Measurements from ENCODE around the gene SLAIN1.
"Not testable (repeated sequence)": the region's sequence is repeated elsewhere in the genome, so short reads cannot be mapped to it uniquely, and the experiment has no call there.

Gene SLAIN1

DNA sequence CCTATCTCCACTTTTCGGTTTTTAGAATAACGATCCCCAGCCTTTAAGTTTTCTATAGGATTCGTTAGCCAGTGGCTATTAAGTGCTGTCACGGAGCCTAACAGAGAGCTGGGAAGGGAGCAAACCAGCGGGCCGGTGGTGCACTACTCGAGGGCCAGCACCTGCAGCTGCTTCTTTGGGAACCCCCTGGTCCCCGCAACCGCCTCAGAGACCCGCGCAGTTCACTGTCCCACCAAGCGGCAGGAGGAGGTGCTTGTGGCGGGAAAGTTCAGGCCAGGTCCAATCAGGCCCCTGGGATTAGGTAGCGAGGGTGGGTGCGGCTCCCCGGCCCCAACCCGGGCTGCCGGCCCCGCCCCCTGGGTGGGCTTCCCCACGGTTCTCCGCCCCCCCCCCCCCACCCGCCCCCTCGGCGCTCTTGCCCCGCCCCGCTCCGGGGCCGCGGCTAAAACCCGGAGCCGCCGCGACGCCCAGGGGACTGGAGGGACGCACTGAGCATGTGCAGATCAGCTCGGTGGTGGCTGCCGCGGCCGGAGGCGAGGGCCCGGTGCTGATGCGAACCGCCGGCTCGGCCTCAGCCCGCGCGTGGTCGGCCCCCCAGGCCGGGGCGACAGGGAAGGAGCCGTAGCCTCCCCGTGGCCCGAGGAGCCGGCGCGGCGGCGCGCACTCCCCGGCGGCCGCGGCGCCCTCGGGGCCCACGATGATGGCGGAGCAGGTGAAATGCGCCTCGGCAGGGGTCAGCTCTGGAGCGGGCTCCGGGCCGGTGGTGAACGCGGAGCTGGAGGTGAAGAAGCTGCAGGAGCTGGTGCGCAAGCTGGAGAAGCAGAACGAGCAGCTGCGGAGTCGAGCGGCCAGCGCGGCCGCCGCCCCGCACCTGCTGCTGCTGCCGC is at the start of gene SLAIN1:
SLAIN1 (plus strand) TSS at position 471 of the 887 bp plus-strand sequence; CDS start at position 698, 227 bp downstream.
- H3K4me3 ChIP-seq (replicated peaks; ENCODE audit: low read depth, low read length) = peak within 1 kb of the TSS; percentile 27
- TF ChIP-seq, protein P1, sequence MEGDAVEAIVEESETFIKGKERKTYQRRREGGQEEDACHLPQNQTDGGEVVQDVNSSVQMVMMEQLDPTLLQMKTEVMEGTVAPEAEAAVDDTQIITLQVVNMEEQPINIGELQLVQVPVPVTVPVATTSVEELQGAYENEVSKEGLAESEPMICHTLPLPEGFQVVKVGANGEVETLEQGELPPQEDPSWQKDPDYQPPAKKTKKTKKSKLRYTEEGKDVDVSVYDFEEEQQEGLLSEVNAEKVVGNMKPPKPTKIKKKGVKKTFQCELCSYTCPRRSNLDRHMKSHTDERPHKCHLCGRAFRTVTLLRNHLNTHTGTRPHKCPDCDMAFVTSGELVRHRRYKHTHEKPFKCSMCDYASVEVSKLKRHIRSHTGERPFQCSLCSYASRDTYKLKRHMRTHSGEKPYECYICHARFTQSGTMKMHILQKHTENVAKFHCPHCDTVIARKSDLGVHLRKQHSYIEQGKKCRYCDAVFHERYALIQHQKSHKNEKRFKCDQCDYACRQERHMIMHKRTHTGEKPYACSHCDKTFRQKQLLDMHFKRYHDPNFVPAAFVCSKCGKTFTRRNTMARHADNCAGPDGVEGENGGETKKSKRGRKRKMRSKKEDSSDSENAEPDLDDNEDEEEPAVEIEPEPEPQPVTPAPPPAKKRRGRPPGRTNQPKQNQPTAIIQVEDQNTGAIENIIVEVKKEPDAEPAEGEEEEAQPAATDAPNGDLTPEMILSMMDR (IDR thresholded peaks at IDR 0.05; ENCODE audit: low read depth, low read length, missing control alignments) = no peak
- DNase-seq (ENCODE audit: extremely low read depth, low read depth) = no peak

DNA sequence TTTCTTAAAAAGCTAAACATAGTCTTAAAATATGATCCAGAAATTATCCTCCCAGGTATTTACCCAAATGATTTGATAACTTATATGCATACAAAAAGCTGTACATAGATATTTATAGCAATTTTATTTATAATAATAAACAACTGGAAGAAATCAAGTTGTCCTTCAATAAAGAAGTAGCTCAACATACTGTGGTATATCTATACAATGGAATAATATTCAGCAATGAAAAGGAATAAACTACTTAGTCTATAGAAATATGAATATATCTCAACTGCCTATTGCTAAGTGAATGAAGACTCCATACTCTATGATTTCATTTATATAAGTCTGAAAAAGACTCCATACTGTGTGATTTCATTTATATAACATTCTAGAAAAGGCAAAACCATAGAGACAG is 47.1 kb upstream of the SLAIN1 start:
- no peak for DNase-seq (ENCODE audit: extremely low read depth, low read depth)
- no peak overlapping the region for H3K4me3 ChIP-seq (replicated peaks; ENCODE audit: low read depth, low read length)
- TF ChIP-seq, protein P1 (IDR thresholded peaks at IDR 0.05; ENCODE audit: low read depth, low read length, missing control alignments) = no peak

DNA sequence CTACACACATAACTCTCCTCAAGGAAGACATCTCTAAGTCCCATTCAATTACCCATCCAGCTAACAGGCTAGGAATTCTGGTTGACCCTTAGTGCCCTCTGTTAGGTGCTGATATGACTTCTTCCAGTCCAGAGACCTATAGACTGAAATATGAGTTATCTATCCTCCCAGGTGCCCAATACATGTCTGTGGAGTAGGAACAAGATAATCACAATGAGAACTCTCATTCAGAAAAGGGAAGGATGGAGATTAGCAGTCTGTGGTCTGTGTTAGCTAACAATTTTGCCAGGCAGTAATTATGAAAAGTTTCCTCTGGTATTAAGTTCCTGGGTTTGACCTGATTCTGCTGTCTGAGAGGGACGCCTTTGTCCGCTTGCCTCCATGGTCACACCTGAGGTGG is 44.2 kb upstream of the SLAIN1 start:
- TF ChIP-seq, protein P1 (IDR thresholded peaks at IDR 0.05; ENCODE audit: low read depth, low read length, missing control alignments) = no peak
- no peak overlapping the region for H3K4me3 ChIP-seq (replicated peaks; ENCODE audit: low read depth, low read length)
- DNase-seq (ENCODE audit: extremely low read depth, low read depth) = no peak

DNA sequence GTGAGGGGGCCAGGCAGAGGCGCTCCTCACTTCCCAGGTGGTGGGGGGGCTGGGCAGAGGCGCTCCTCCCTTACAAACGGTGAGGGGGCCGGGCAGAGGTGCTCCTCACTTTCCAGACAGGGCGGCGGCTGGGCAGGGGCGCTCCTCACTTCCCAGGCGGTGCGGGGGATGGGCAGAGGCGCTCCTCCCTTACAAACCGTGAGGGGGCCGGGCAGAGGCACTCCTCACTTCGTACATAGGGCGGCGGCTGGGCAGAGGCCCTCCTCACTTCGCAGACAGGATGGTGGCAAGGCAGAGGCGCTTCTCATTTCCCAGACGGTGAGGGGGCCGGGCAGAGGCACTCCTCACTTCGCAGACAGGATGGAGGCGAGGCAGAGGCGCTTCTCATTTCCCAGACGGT is 37.5 kb upstream of the SLAIN1 start:
- not testable (repeated sequence) for H3K4me3 ChIP-seq (replicated peaks; ENCODE audit: low read depth, low read length); DNase-seq (ENCODE audit: extremely low read depth, low read depth)

DNA sequence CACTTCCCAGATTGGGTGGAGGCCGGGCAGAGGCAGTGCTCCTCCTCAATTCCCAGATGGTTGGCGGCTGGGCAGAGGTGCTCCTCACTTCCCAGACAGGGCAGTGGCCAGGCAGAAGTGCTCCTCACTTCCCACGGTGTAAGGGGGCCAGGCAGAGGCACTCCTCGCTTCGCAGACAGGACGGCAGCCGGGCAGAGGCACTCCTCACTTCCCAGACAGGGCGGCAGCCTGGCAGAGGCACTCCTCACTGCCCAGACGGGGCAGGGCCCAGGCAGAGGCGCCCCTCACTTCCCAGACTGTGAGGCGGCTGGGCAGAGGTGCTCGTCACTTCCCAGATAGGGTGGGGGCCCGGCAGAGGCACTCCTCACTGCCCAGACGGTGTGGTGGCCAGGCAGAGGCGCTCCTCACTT is 36.6 kb upstream of the SLAIN1 start:
- DNase-seq (ENCODE audit: extremely low read depth, low read depth) = no peak
- no peak overlapping the region for H3K4me3 ChIP-seq (replicated peaks; ENCODE audit: low read depth, low read length)
- TF ChIP-seq, protein P1 (IDR thresholded peaks at IDR 0.05; ENCODE audit: low read depth, low read length, missing control alignments) = no peak

DNA sequence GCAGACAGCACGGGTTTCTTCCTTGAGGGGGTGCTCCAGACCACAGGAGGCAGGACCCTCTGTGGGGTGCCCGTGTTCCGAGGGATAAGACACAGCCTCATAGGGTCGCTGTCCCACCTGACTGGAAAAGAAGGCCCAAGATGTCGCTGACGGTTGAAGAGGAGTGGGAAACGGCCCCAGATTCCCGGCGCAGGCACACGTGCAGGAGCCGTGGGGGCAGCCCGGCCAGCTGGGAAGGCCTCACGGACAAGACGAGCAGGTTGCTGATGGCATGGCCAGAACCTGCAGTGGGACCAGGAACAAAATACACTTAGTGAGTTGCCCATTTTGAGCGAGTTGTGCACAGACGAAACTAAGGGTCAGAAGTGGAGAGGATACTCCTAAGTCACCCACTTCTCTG is 35.2 kb upstream of the SLAIN1 start:
- DNase-seq (ENCODE audit: extremely low read depth, low read depth); H3K4me3 ChIP-seq (replicated peaks; ENCODE audit: low read depth, low read length): not testable (repeated sequence)

DNA sequence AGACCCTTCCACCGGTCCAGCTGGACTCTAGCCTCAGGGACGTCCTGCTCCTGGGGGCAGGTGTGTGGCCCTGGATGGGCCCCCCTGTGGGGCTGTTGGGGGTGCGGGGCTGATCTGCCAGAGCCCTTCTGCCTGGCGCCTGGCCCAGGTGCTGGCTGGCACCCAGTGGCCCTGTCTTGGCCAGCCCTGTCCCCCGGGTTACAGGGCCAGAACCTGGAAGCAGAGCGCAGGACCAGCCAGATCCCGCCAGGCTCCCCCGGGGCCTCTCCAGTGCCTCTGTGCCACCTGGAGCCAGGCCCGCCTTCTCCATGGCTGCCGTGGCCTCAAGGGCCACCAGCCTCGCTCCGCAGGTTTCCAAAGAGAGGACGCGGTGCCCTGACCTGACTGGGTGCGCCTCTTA is 34.7 kb upstream of the SLAIN1 start:
- H3K4me3 ChIP-seq (replicated peaks; ENCODE audit: low read depth, low read length); DNase-seq (ENCODE audit: extremely low read depth, low read depth): not testable (repeated sequence)

DNA sequence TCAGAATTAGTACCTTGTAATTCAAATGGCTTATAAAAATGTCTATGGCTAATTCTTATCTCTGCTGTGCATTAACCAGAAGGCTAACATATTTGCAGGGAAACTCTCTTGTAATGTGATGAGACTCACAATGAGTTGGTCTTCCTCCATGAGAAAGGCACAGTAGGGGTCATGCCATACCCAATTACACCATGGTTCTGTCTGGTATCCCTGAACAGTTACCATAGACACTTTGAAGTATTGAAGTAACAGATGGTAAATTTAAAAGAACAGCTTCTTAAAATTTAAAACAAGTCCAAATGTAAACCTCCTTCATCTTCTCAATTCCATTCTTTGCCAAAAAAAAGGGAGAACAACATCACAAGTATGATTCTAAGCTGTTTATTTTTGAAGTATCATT is 22.6 kb upstream of the SLAIN1 start:
- no peak overlapping the region for H3K4me3 ChIP-seq (replicated peaks; ENCODE audit: low read depth, low read length)
- no peak for DNase-seq (ENCODE audit: extremely low read depth, low read depth)
- TF ChIP-seq, protein P1 (IDR thresholded peaks at IDR 0.05; ENCODE audit: low read depth, low read length, missing control alignments) = no peak
